ENCODE data around the gene MUC5AC. TPM values are rescaled to one million over a fixed set of nuclear protein-coding genes. Genes with fewer than 3 reads are reported as not detected.
"Not testable (repeated sequence)": the region's sequence is repeated elsewhere in the genome, so short reads cannot be mapped to it uniquely, and the experiment has no call there.

MUC5AC gene
- not detected in 2 replicates for total RNA-seq (2014; rRNA removed; shearing (Covaris generic))

GRCh38 chr11:1157645-1158591 lies at the start of gene MUC5AC:
Gene MUC5AC, plus strand, starts transcription at chr11:1157953. Its CDS starts 47 bp downstream, at chr11:1158000.
- no peak for DNase-seq (ENCODE audit: low spot score)

- DNase-seq (ENCODE audit: low spot score) = no peak
These were observed 49.4 kb upstream of the MUC5AC start for GRCh38 chr11:1108246-1108900.

GRCh38 chr11:1109101-1109917 lies 48.4 kb upstream of the MUC5AC start:
- no peak for DNase-seq (ENCODE audit: low spot score)

GRCh38 chr11:1109918-1110705 lies 47.6 kb upstream of the MUC5AC start:
- DNase-seq (ENCODE audit: low spot score) = no peak

- no peak for DNase-seq (ENCODE audit: low spot score)
These were observed 46.1 kb upstream of the MUC5AC start for GRCh38 chr11:1111545-1112212.

GRCh38 chr11:1112351-1113191 lies 45.2 kb upstream of the MUC5AC start:
- DNase-seq (ENCODE audit: low spot score) = no peak

GRCh38 chr11:1113405-1114201 lies 44.1 kb upstream of the MUC5AC start:
- DNase-seq (ENCODE audit: low spot score) = no peak

GRCh38 chr11:1115292-1115691 lies 42.5 kb upstream of the MUC5AC start:
- not testable (repeated sequence) for DNase-seq (ENCODE audit: low spot score)

GRCh38 chr11:1116104-1116503 lies 41.6 kb upstream of the MUC5AC start:
- DNase-seq (ENCODE audit: low spot score) = no peak

GRCh38 chr11:1116666-1117390 lies 40.9 kb upstream of the MUC5AC start:
- DNase-seq (ENCODE audit: low spot score) = no peak

- DNase-seq (ENCODE audit: low spot score) = no peak
These were observed 39.8 kb upstream of the MUC5AC start for GRCh38 chr11:1117992-1118391.

- no peak for DNase-seq (ENCODE audit: low spot score)
These were observed 38.8 kb upstream of the MUC5AC start for GRCh38 chr11:1118755-1119603.

GRCh38 chr11:1119604-1120146 lies 38.1 kb upstream of the MUC5AC start:
- DNase-seq (ENCODE audit: low spot score) = no peak

GRCh38 chr11:1120532-1121330 lies 37.0 kb upstream of the MUC5AC start:
- DNase-seq (ENCODE audit: low spot score) = no peak

GRCh38 chr11:1121331-1121812 lies 36.4 kb upstream of the MUC5AC start:
- DNase-seq (ENCODE audit: low spot score) = no peak
